OCI-LY1 (cell line): ENCODE measurements around the gene MYO1D.

ENCODE experiments used
- H2AFZ ChIP-seq: fragments of 200-600 bp; sonication (generic), shearing (Covaris generic); 2 replicates; pipeline ENCODE4 v1.6.0; 2014; ENCODE audit warnings: antibody characterized with exemption, mild to moderate bottlenecking, low read length
- H3F3A ChIP-seq: fragments of 200-600 bp; sonication (generic), shearing (Covaris generic); 2 replicates; pipeline ENCODE4 v1.6.0; 2014; ENCODE audit warnings: mild to moderate bottlenecking, antibody characterized with exemption, low read length, moderate library complexity; ENCODE audit not compliant: insufficient read depth
- H3K27ac ChIP-seq: fragments of 200-600 bp; sonication (generic); 2 replicates; pipeline ENCODE4 v1.5.1; 2014; ENCODE audit warnings: low read length, mixed run types, mild to moderate bottlenecking, low read depth; ENCODE audit not compliant: poor library complexity, severe bottlenecking
- H3K27me3 ChIP-seq: fragments of 200-600 bp; sonication (generic); 2 replicates; pipeline ENCODE4 v1.6.0; 2014; ENCODE audit warnings: antibody characterized with exemption, mild to moderate bottlenecking, low read length, moderate library complexity; ENCODE audit not compliant: insufficient read depth
- H3K36me3 ChIP-seq: fragments of 200-600 bp; sonication (generic); 2 replicates; pipeline ENCODE4 v1.6.1; 2014; ENCODE audit warnings: mild to moderate bottlenecking, antibody characterized with exemption, low read length, moderate library complexity, mixed read lengths; ENCODE audit not compliant: insufficient read depth
- H3K4me1 ChIP-seq: fragments of 200-600 bp; sonication (generic); 2 replicates; pipeline ENCODE4 v1.5.1; 2014; ENCODE audit warnings: mild to moderate bottlenecking, low read length, moderate library complexity; ENCODE audit not compliant: insufficient read depth, severe bottlenecking
- H3K4me2 ChIP-seq: fragments of 200-600 bp; sonication (generic), shearing (Covaris generic); 2 replicates; pipeline ENCODE4 v1.6.1; 2014; ENCODE audit warnings: low read length
- H3K4me3 ChIP-seq: fragments of 200-600 bp; sonication (generic); 2 replicates; pipeline ENCODE4 v1.5.1; 2014; ENCODE audit warnings: low read length, low read depth, mild to moderate bottlenecking, mixed read lengths; ENCODE audit not compliant: poor library complexity, severe bottlenecking
- H3K79me2 ChIP-seq: fragments of 200-600 bp; shearing (Covaris generic); 2 replicates; pipeline ENCODE4 v1.6.1; 2016; ENCODE audit warnings: mixed run types, low read length, mixed read lengths; ENCODE audit not compliant: insufficient read depth
- H3K9ac ChIP-seq: fragments of 200-600 bp; sonication (generic), shearing (Covaris generic); 2 replicates; pipeline ENCODE4 v1.6.1; 2014; ENCODE audit warnings: mild to moderate bottlenecking, low read length, mixed read lengths
- H3K9me2 ChIP-seq: fragments of 200-600 bp; sonication (generic), shearing (Covaris generic); 2 replicates; pipeline ENCODE4 v1.6.1; 2014; ENCODE audit warnings: low read depth, mild to moderate bottlenecking, low read length, mixed read lengths
- H3K9me3 ChIP-seq: fragments of 200-600 bp; shearing (Covaris generic); 2 replicates; pipeline ENCODE4 v1.6.1; 2014; ENCODE audit warnings: low read length, mixed read lengths
- H4K20me1 ChIP-seq: fragments of 200-600 bp; sonication (generic), shearing (Covaris generic); 2 replicates; pipeline ENCODE4 v1.6.0; 2016; ENCODE audit warnings: mild to moderate bottlenecking, low read length; ENCODE audit not compliant: insufficient read depth
- EZH2 ChIP-seq: fragments of 200-600 bp; sonication (generic), shearing (Covaris generic); IDR thresholded peaks from 2 replicates; pipeline ENCODE4 v1.8.0; 2017; ENCODE audit warnings: borderline replicate concordance, mixed run types, mild to moderate bottlenecking, antibody characterized with exemption, low read length, moderate library complexity, mixed read lengths
- TF ChIP-seq, protein P1 (sequence below): fragments of 200-600 bp; sonication (generic), shearing (Covaris generic); IDR thresholded peaks from 2 replicates; pipeline ENCODE4 v1.5.1; 2017; ENCODE audit warnings: mild to moderate bottlenecking, antibody characterized with exemption, low read length, moderate library complexity, mixed read lengths

Gene MYO1D

GRCh38 chr17:32688221-32688620 is 188.7 kb downstream of the MYO1D start:
- H3K36me3 ChIP-seq: no peaks in the 10 kb centered on the region
- H4K20me1 ChIP-seq: no peaks in the 10 kb centered on the region
- no peak for TF ChIP-seq EZH2
- TF ChIP-seq, protein P1, sequence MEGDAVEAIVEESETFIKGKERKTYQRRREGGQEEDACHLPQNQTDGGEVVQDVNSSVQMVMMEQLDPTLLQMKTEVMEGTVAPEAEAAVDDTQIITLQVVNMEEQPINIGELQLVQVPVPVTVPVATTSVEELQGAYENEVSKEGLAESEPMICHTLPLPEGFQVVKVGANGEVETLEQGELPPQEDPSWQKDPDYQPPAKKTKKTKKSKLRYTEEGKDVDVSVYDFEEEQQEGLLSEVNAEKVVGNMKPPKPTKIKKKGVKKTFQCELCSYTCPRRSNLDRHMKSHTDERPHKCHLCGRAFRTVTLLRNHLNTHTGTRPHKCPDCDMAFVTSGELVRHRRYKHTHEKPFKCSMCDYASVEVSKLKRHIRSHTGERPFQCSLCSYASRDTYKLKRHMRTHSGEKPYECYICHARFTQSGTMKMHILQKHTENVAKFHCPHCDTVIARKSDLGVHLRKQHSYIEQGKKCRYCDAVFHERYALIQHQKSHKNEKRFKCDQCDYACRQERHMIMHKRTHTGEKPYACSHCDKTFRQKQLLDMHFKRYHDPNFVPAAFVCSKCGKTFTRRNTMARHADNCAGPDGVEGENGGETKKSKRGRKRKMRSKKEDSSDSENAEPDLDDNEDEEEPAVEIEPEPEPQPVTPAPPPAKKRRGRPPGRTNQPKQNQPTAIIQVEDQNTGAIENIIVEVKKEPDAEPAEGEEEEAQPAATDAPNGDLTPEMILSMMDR: no peak
- H3K9me3 ChIP-seq: no peaks in the 10 kb centered on the region
- H3K4me1 ChIP-seq: no peaks in the 10 kb centered on the region
- H2AFZ ChIP-seq: no peak overlapping the region
- H3K9me2 ChIP-seq: no peaks in the 10 kb centered on the region
- H3F3A ChIP-seq: no peaks in the 10 kb centered on the region
- H3K4me2 ChIP-seq: no peak overlapping the region
- no peak overlapping the region for H3K4me3 ChIP-seq
- no peaks in the 10 kb centered on the region for H3K79me2 ChIP-seq
- H3K27ac ChIP-seq: no peak overlapping the region
- no peaks in the 10 kb centered on the region for H3K27me3 ChIP-seq
- H3K9ac ChIP-seq: no peak overlapping the region

DNA sequence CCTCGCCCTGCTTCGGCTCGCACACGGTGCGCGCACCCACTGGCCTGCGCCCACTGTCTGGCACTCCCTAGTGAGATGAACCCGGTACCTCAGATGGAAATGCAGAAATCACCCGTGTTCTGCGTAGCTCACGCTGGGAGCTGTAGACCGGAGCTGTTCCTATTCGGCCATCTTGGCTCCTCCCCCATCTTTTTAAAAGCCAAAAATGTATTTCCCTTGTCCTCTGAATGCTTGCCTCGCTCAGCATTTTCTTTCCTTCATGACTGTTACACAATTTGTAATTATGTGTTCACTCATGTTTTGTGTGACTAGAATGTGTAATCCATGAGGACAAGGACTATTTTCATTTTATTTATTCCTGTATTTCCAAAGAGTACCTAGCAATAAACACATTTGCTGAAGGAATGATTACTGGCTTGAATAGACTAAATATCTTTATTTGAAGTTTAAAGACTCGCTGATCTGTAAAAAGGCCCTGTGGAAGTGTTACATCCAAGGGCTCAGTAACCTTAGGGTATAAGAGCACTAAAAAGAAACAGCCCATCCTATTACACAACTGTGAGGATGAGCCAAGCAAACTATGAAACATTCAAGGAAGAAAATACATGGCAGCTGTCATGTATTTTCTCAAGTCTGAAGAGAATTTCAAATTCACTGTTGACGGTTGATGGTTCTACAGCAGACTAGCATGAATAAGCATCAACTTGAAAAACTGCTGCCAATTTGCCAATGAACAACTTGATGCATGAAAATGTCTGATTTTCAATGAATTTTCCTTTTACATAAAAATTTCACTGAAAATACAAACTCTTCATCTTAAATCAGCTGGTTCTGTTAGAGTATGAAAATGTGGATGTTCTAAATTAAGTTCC is 192.6 kb downstream of the MYO1D start:
- no peaks in the 10 kb centered on the region for H3F3A ChIP-seq
- no peaks in the 10 kb centered on the region for H3K79me2 ChIP-seq
- H3K27me3 ChIP-seq: no peaks in the 10 kb centered on the region
- no peak overlapping the region for H3K4me3 ChIP-seq
- H3K9me3 ChIP-seq: no peaks in the 10 kb centered on the region
- TF ChIP-seq, protein P1: no peak
- no peak for TF ChIP-seq EZH2
- H3K36me3 ChIP-seq: no peaks in the 10 kb centered on the region
- H4K20me1 ChIP-seq: no peaks in the 10 kb centered on the region
- no peaks in the 10 kb centered on the region for H3K9me2 ChIP-seq
- no peak overlapping the region for H2AFZ ChIP-seq
- H3K4me1 ChIP-seq: no peaks in the 10 kb centered on the region
- H3K9ac ChIP-seq: no peak overlapping the region
- no peak overlapping the region for H3K27ac ChIP-seq
- no peak overlapping the region for H3K4me2 ChIP-seq

DNA sequence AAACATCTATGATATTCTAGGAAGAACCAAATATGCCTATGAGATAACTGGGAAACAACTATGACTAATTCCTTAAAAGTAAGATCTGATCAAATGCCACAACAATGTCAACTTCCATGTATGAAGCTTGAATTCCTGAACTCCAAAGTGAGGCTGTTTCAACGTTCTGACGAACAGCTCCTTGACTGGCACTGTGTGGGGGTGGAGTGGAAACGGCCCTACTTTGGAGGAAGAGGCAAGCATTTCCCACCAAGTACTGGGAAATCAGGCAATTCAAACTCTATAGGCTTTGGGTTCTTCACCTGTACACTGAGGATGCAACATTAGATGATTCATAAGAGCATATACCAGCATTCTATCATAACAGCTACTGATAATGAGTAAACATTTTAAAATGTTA is 203.0 kb downstream of the MYO1D start:
- Histone ChIP-seq H2AFZ (no peak overlapping the region), H3K9me3 (peaks cover 9% of the 10 kb centered on the region; the same call in 1 of the 2 replicates), H3F3A (no peaks in the 10 kb centered on the region), H3K9me2 (no peaks in the 10 kb centered on the region), H3K4me1 (no peaks in the 10 kb centered on the region), H3K27me3 (peaks cover 5% of the 10 kb centered on the region; the same call in 1 of the 2 replicates), H3K4me2 (no peak overlapping the region), H4K20me1 (no peaks in the 10 kb centered on the region), H3K9ac (no peak overlapping the region), H3K4me3 (no peak overlapping the region), H3K79me2 (no peaks in the 10 kb centered on the region), H3K27ac (no peak overlapping the region), H3K36me3 (no peaks in the 10 kb centered on the region; the same call in 1 of the 2 replicates)
- TF ChIP-seq EZH2: no peak
- TF ChIP-seq, protein P1: no peak
